Ovary (tissue), 3 donors: Measurements from ENCODE around the gene DTNBP1.

ENCODE experiments used
- CTCF ChIP-seq, 3 donors: fragments of 450-650 bp in 2 of 3; fragments of 200-600 bp in 1 of 3; IDR thresholded peaks; one replicate each; pipeline versions ENCODE4 v1.5.1 to v1.8.0; 2016 to 2022; ENCODE audit warnings: antibody characterized with exemption in 3 of 3, mild to moderate bottlenecking in 1 of 3
- EP300 ChIP-seq: sonication (generic); formaldehyde crosslinking; IDR thresholded peaks from one replicate; pipeline ENCODE4 v1.6.1; 2017; ENCODE audit warnings: antibody characterized with exemption
- POLR2A ChIP-seq: fragments of 450-650 bp; IDR thresholded peaks from one replicate; pipeline ENCODE4 v1.6.1; 2017; ENCODE audit warnings: antibody characterized with exemption, mild to moderate bottlenecking, moderate library complexity
- donor health status: DM: no; HTN: no; CAD: no.

- no peak for TF ChIP-seq CTCF (IDR thresholded peaks at IDR 0.05)
- TF ChIP-seq POLR2A = no peak
- TF ChIP-seq EP300 = no peak
Observed at GRCh38 chr6:15527838-15528617, 134.8 kb downstream of the DTNBP1 start.
